Mesodermal cell (in vitro differentiated cells): Measurements from ENCODE around the gene HDAC7. TPM values are rescaled to one million over a fixed set of nuclear protein-coding genes. Genes with fewer than 3 reads are reported as not detected.

ENCODE experiments used
- H3K27ac ChIP-seq: 2 replicates; pipeline ENCODE4 v1.7.0; 2013; ENCODE audit warnings: mild to moderate bottlenecking, low read depth, low read length, moderate library complexity; ENCODE audit not compliant: severe bottlenecking
- H3K36me3 ChIP-seq: 2 replicates; pipeline ENCODE4 v1.7.1; 2013; ENCODE audit warnings: mild to moderate bottlenecking, low read length, moderate library complexity; ENCODE audit not compliant: control insufficient read depth, insufficient read depth
- H3K4me1 ChIP-seq: one replicate; pipeline ENCODE4 v1.7.1; 2013; ENCODE audit warnings: mild to moderate bottlenecking, low read length; ENCODE audit not compliant: insufficient read depth, control insufficient read depth, poor library complexity, severe bottlenecking
- H3K4me3 ChIP-seq: 2 replicates; pipeline ENCODE4 v1.7.0; 2013; ENCODE audit warnings: low read length, control low read depth, mild to moderate bottlenecking; ENCODE audit not compliant: insufficient read depth, poor library complexity, severe bottlenecking; ENCODE audit errors: extremely low read depth
- H3K9me3 ChIP-seq: 2 replicates; pipeline ENCODE4 v1.7.1; 2013; ENCODE audit warnings: mild to moderate bottlenecking, low read length, moderate library complexity; ENCODE audit not compliant: control insufficient read depth
- WGBS, 2 experiments: methylation state at CpG; one replicate each; pipeline ENCODE4 v1.1.5; 2013; ENCODE audit warnings: missing lambda C conversion rate in 2 of 2; ENCODE audit not compliant: insufficient coverage in 2 of 2; 5-methylcytosine and 5-hydroxymethylcytosine counted together
- polyA plus RNA-seq, 2 experiments: library from polyadenylated mRNA; stranded (reverse); fragments of 50-300 nt; gene quantifications; one replicate each; pipeline ENCODE4 v1.2.3, GENCODE V29; 2013

The HDAC7 gene
- 118 TPM for polyA plus RNA-seq (2013, experiment 1 of 2)
- polyA plus RNA-seq (2013, experiment 2 of 2) = 98.0 TPM

GRCh38 chr12:47819896-47820630, at the start of gene HDAC7:
HDAC7 (minus strand) TSS chr12:47819903; CDS start chr12:47819785, 118 bp downstream.
- Histone ChIP-seq H3K9me3 (no peaks in the 10 kb centered on the region), H3K36me3 (peaks cover 26% of the 10 kb centered on the region), H3K4me1 (peaks cover 69% of the 10 kb centered on the region), H3K27ac (peak within 1 kb of the TSS; percentile 99), H3K4me3 (peak within 1 kb of the TSS; percentile 69)
- 0 to 2% methylated on average over 29 to 40 of the region's 58 CpGs for WGBS, 2 experiments

- peaks cover 7% of the 10 kb centered on the region for H3K4me1 ChIP-seq
- 89 to 95% methylated on average over 6 of the region's 8 CpGs for WGBS, 2 experiments
- H3K36me3 ChIP-seq = no peaks in the 10 kb centered on the region
- no peak overlapping the region for H3K27ac ChIP-seq
- no peaks in the 10 kb centered on the region for H3K9me3 ChIP-seq
- no peak overlapping the region for H3K4me3 ChIP-seq
Measured at GRCh38 chr12:47868552-47869031, 48.9 kb upstream of the HDAC7 start.

- 100% methylated on average over 1 to 2 of the region's 2 CpGs for WGBS, 2 experiments
- H3K4me1 ChIP-seq = peaks cover 7% of the 10 kb centered on the region
- H3K36me3 ChIP-seq = no peaks in the 10 kb centered on the region
- H3K27ac ChIP-seq = no peak overlapping the region
- no peaks in the 10 kb centered on the region for H3K9me3 ChIP-seq
- H3K4me3 ChIP-seq = no peak overlapping the region
Measured at GRCh38 chr12:47868041-47868440, 48.3 kb upstream of the HDAC7 start.

- no peaks in the 10 kb centered on the region for H3K9me3 ChIP-seq
- no peak overlapping the region for H3K27ac ChIP-seq
- H3K4me3 ChIP-seq = no peak overlapping the region
- peaks cover 7% of the 10 kb centered on the region for H3K4me1 ChIP-seq
- WGBS, 2 experiments = 90 to 93% methylated on average over 3 of the region's 4 CpGs
- no peaks in the 10 kb centered on the region for H3K36me3 ChIP-seq
Measured at GRCh38 chr12:47867495-47867941, 47.8 kb upstream of the HDAC7 start.

GRCh38 chr12:47864646-47865235, 45.0 kb upstream of the HDAC7 start:
- Histone ChIP-seq H3K4me1 (no peaks in the 10 kb centered on the region), H3K36me3 (no peaks in the 10 kb centered on the region), H3K9me3 (no peaks in the 10 kb centered on the region), H3K4me3 (no peak overlapping the region), H3K27ac (no peak overlapping the region)
- 96 to 97% methylated on average over 13 of the region's 14 CpGs for WGBS, 2 experiments

- no peak overlapping the region for H3K4me3 ChIP-seq
- no peaks in the 10 kb centered on the region for H3K4me1 ChIP-seq
- no peaks in the 10 kb centered on the region for H3K36me3 ChIP-seq
- no peak overlapping the region for H3K27ac ChIP-seq
- no peaks in the 10 kb centered on the region for H3K9me3 ChIP-seq
- WGBS, 2 experiments = 80 to 84% methylated on average over 4 to 5 of the region's 6 CpGs
Measured at GRCh38 chr12:47863985-47864384, 44.3 kb upstream of the HDAC7 start.

GRCh38 chr12:47863467-47863866, 43.8 kb upstream of the HDAC7 start:
- Histone ChIP-seq H3K4me1 (no peaks in the 10 kb centered on the region), H3K36me3 (no peaks in the 10 kb centered on the region), H3K9me3 (no peaks in the 10 kb centered on the region), H3K27ac (no peak overlapping the region), H3K4me3 (no peak overlapping the region)
- 95% methylated on average over 4 to 7 of the region's 7 CpGs for WGBS, 2 experiments

- no peaks in the 10 kb centered on the region for H3K9me3 ChIP-seq
- WGBS, 2 experiments = 89 to 93% methylated on average over 5 of the region's 7 CpGs
- no peak overlapping the region for H3K27ac ChIP-seq
- no peaks in the 10 kb centered on the region for H3K4me1 ChIP-seq
- H3K36me3 ChIP-seq = no peaks in the 10 kb centered on the region
- H3K4me3 ChIP-seq = no peak overlapping the region
Measured at GRCh38 chr12:47862881-47863280, 43.2 kb upstream of the HDAC7 start.

GRCh38 chr12:47862167-47862750, 42.6 kb upstream of the HDAC7 start:
- no peaks in the 10 kb centered on the region for H3K9me3 ChIP-seq
- no peak overlapping the region for H3K4me3 ChIP-seq
- WGBS, 2 experiments = 95% methylated on average over 4 of the region's 5 CpGs; no CpG with 5 or more reads in 1 of the 2 experiments
- H3K27ac ChIP-seq = no peak overlapping the region
- no peaks in the 10 kb centered on the region for H3K4me1 ChIP-seq
- H3K36me3 ChIP-seq = no peaks in the 10 kb centered on the region

GRCh38 chr12:47860873-47861272, 41.2 kb upstream of the HDAC7 start:
- Histone ChIP-seq H3K36me3 (no peaks in the 10 kb centered on the region), H3K9me3 (no peaks in the 10 kb centered on the region), H3K27ac (no peak overlapping the region), H3K4me1 (no peaks in the 10 kb centered on the region), H3K4me3 (no peak overlapping the region)
- no CpG with 5 or more reads among the region's 2 CpGs for WGBS, 2 experiments
